HL-60 (cell line): ENCODE data around the gene PPP1R1C.

ENCODE experiments used
- DNase-seq, 2 experiments: peaks; one replicate each; pipeline ENCODE4 v3.0.0-alpha.2; 2010 to 2020; ENCODE audit warnings: low read depth in 1 of 2, low spot score in 1 of 2
- H3K27ac ChIP-seq: fragments of 250-450 bp; sonication (Bioruptor Pico); replicated peaks from 2 replicates; pipeline ENCODE4 v1.5.1; 2020; ENCODE audit warnings: mild to moderate bottlenecking, moderate library complexity
- H3K27me3 ChIP-seq: fragments of 250-450 bp; sonication (Bioruptor Pico); 2 replicates; pipeline ENCODE4 v1.5.1; 2021; ENCODE audit warnings: mild to moderate bottlenecking, moderate library complexity; ENCODE audit not compliant: insufficient read depth, poor library complexity, severe bottlenecking
- H3K4me3 ChIP-seq: replicated peaks from 2 replicates; pipeline ENCODE4 v1.5.1; 2011; ENCODE audit warnings: mild to moderate bottlenecking, control low read depth, low read length; ENCODE audit not compliant: insufficient read depth
- GABPA ChIP-seq: IDR thresholded peaks from 2 replicates; pipeline ENCODE4 v1.6.1; 2012; ENCODE audit warnings: low read depth
- POLR2AphosphoS5 ChIP-seq: IDR thresholded peaks from 2 replicates; pipeline ENCODE4 v1.6.1; 2012; ENCODE audit warnings: low read depth
- SPI1 ChIP-seq: IDR thresholded peaks from 2 replicates; pipeline ENCODE4 v1.6.1; 2012; ENCODE audit warnings: low read depth, mild to moderate bottlenecking, borderline replicate concordance
- TF ChIP-seq, protein P1 (sequence below): IDR thresholded peaks from 2 replicates; pipeline ENCODE4 v1.6.1; 2012; ENCODE audit warnings: low read depth; ENCODE audit not compliant: insufficient replicate concordance
- TF ChIP-seq, protein P2 (sequence below): IDR thresholded peaks from one replicate; pipeline ENCODE4 v1.5.1; 2011; ENCODE audit warnings: low read length, control low read depth, inconsistent platforms; ENCODE audit not compliant: insufficient read depth

PPP1R1C gene

DNA sequence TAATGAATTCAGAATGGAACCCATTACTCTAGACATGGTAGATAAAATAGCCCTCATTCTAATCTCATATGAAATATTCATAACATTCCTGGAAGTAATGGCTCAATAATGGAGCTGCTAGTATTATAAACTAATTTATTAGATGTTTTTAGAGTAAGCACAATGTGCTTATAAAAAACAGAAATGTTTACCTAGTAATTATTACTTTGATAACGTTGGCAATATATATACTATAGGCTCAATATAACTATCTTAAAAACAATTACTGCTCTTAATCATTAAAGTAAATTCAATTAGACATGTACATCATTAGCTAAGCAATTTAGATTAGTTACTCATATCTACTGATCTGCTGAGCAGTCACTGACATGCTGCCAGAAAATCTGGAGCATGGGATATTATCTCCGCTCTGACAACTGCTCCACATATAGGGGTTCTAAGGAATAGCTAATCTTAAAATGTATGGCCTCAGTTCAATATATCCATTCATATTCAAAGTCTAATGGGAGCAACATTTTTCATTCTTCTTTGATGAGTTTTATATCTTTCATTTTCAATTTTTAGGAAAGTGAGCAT lies 19.4 kb downstream of the PPP1R1C start:
- Histone ChIP-seq H3K4me3 (no peak overlapping the region), H3K27ac (no peak overlapping the region), H3K27me3 (peaks cover 3% of the 10 kb centered on the region)
- no peak for DNase-seq
- TF ChIP-seq, protein P1, sequence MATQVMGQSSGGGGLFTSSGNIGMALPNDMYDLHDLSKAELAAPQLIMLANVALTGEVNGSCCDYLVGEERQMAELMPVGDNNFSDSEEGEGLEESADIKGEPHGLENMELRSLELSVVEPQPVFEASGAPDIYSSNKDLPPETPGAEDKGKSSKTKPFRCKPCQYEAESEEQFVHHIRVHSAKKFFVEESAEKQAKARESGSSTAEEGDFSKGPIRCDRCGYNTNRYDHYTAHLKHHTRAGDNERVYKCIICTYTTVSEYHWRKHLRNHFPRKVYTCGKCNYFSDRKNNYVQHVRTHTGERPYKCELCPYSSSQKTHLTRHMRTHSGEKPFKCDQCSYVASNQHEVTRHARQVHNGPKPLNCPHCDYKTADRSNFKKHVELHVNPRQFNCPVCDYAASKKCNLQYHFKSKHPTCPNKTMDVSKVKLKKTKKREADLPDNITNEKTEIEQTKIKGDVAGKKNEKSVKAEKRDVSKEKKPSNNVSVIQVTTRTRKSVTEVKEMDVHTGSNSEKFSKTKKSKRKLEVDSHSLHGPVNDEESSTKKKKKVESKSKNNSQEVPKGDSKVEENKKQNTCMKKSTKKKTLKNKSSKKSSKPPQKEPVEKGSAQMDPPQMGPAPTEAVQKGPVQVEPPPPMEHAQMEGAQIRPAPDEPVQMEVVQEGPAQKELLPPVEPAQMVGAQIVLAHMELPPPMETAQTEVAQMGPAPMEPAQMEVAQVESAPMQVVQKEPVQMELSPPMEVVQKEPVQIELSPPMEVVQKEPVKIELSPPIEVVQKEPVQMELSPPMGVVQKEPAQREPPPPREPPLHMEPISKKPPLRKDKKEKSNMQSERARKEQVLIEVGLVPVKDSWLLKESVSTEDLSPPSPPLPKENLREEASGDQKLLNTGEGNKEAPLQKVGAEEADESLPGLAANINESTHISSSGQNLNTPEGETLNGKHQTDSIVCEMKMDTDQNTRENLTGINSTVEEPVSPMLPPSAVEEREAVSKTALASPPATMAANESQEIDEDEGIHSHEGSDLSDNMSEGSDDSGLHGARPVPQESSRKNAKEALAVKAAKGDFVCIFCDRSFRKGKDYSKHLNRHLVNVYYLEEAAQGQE, result no peak
- TF ChIP-seq POLR2AphosphoS5 (no peak), SPI1 (no peak), GABPA (no peak)
- TF ChIP-seq, protein P2, sequence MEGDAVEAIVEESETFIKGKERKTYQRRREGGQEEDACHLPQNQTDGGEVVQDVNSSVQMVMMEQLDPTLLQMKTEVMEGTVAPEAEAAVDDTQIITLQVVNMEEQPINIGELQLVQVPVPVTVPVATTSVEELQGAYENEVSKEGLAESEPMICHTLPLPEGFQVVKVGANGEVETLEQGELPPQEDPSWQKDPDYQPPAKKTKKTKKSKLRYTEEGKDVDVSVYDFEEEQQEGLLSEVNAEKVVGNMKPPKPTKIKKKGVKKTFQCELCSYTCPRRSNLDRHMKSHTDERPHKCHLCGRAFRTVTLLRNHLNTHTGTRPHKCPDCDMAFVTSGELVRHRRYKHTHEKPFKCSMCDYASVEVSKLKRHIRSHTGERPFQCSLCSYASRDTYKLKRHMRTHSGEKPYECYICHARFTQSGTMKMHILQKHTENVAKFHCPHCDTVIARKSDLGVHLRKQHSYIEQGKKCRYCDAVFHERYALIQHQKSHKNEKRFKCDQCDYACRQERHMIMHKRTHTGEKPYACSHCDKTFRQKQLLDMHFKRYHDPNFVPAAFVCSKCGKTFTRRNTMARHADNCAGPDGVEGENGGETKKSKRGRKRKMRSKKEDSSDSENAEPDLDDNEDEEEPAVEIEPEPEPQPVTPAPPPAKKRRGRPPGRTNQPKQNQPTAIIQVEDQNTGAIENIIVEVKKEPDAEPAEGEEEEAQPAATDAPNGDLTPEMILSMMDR, result no peak

DNA sequence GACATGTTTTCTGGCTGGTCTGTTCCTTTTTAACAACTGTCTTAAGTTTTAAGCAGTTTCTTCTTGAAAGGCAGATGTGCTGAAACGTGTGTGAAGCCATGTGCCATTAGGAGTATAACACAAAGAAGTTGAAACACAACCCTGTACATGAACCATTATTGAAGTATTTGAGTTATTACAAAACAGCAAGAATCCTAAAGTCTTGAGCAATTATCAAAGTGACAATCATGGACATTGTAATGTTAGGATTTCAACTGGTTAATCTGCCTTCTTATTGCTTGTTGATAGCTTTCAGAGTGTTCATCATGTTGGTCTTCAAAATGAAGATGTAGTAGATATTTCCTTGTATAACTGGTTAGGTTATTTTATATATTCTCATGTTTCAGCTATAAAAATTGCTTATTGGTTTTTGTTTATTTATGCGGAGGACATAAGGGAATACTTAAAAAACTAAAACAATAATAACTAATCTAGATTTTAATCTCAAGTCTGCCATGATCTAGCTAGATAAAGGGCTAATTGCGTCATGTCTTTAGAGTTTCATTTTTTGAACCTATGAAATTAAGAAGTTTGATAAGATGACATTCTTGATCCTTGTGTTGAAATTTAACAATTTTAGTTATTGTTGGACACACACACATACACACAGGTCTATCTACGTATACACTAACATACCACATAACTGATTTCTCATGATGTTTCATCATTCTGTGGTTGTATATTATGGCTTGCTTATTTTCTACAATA lies 21.1 kb downstream of the PPP1R1C start:
- no peak for DNase-seq
- TF ChIP-seq, protein P2, result no peak
- TF ChIP-seq POLR2AphosphoS5, result no peak
- TF ChIP-seq, protein P1, result no peak
- no peak for TF ChIP-seq GABPA
- TF ChIP-seq SPI1, result no peak

DNA sequence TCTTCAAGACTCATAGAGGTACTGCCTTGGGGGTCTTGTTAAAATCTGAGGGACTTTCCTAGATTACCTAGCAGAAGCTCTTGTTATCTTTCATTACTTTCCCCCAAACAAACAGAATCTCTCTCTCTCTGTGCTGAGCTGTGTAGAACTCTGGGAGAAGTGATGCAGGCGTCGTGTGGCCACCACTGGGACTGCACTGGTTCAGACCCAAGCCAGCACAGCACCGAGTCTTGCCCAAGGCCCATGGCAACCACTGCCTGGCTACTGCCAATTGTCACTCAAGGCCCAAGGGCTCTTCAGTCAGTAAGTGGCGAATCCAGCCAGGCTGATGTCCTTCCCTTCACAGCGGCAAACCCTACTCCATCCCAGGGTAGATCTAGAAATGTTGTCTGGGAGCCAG lies 28.6 kb downstream of the PPP1R1C start:
- Histone ChIP-seq H3K4me3 (no peak overlapping the region), H3K27ac (no peak overlapping the region), H3K27me3 (no peaks in the 10 kb centered on the region)
- TF ChIP-seq POLR2AphosphoS5 (no peak), SPI1 (no peak), GABPA (no peak)
- TF ChIP-seq, protein P2, result no peak
- TF ChIP-seq, protein P1, result no peak
- no peak for DNase-seq

More for the DNA sequence above, 21.1 kb downstream of the PPP1R1C start:
- Histone ChIP-seq H3K27me3 (no peaks in the 10 kb centered on the region), H3K27ac (no peak overlapping the region), H3K4me3 (no peak overlapping the region)
